Vagina (tissue), 2 donors: ENCODE measurements around the gene LIMCH1. TPM values are rescaled to one million over a fixed set of nuclear protein-coding genes. Genes with fewer than 3 reads are reported as not detected.

ENCODE experiments used
- DNase-seq, 2 donors: peaks; one replicate each; pipeline ENCODE4 v3.0.0-alpha.2; 2017; ENCODE audit errors: extremely low spot score in 2 of 2
- H3K27ac ChIP-seq: fragments of 200-600 bp; sonication (generic); one replicate; pipeline ENCODE4 v1.5.1; 2019
- H3K27me3 ChIP-seq: fragments of 200-600 bp; sonication (generic); one replicate; pipeline ENCODE4 v1.5.1; 2019
- H3K36me3 ChIP-seq, 2 donors: fragments of 200-600 bp; sonication (generic); one replicate each; pipeline ENCODE4 v1.5.1; 2017 to 2019
- H3K4me1 ChIP-seq: fragments of 200-600 bp; sonication (generic); one replicate; pipeline ENCODE4 v1.5.1; 2019
- H3K4me3 ChIP-seq, 2 donors: fragments of 200-600 bp; sonication (generic); 1 replicate in 1 of 2; 2 replicates in 1 of 2; pipeline ENCODE4 v1.5.1; 2016 to 2019
- H3K9me3 ChIP-seq: fragments of 200-600 bp; sonication (generic); one replicate; pipeline ENCODE4 v1.5.1; 2019
- CTCF ChIP-seq, 3 experiments: fragments of 450-650 bp in 2 of 3; fragments of 200-600 bp in 1 of 3; sonication (generic) in 1 of 3; IDR thresholded peaks; one replicate each; pipeline ENCODE4 v1.5.1; 2017 to 2019; ENCODE audit warnings: antibody characterized with exemption in 3 of 3, mild to moderate bottlenecking in 2 of 3, moderate library complexity in 2 of 3
- POLR2A ChIP-seq, 2 donors: fragments of 450-650 bp; IDR thresholded peaks; one replicate each; pipeline ENCODE4 v1.6.1; 2017; ENCODE audit warnings: antibody characterized with exemption in 2 of 2, mild to moderate bottlenecking in 2 of 2, moderate library complexity in 2 of 2
- POLR2AphosphoS5 ChIP-seq, 2 donors: sonication (generic); formaldehyde crosslinking; IDR thresholded peaks; one replicate each; pipeline ENCODE4 v1.9.0; 2017; ENCODE audit warnings: antibody characterized with exemption in 2 of 2, mild to moderate bottlenecking in 2 of 2, low read depth in 1 of 2; ENCODE audit not compliant: insufficient read depth in 1 of 2
- intact Hi-C: fragments of 100-400 bp; cut with DNase I; formaldehyde crosslinking; loops from one replicate; pipeline ENCODE4 v1.15.1; 2023
- total RNA-seq: library from RNA; depleted of rRNA; stranded (reverse); fragments of >200 nt; gene quantifications from one replicate; pipeline ENCODE4 v1.2.3, GENCODE V29; 2016

Gene LIMCH1
- total RNA-seq, 1 donor from 2014 or later, result 17.9 TPM

- Histone ChIP-seq H3K4me3 (no peak overlapping the region), H3K4me1 (no peaks in the 10 kb centered on the region), H3K36me3 (no peaks in the 10 kb centered on the region), H3K27me3 (no peaks in the 10 kb centered on the region), H3K27ac (no peak overlapping the region), H3K9me3 (no peaks in the 10 kb centered on the region)
- intact Hi-C loops, result no loop called here
- no peak for DNase-seq
- TF ChIP-seq POLR2A (IDR thresholded peaks at IDR 0.05) (no peak), CTCF (IDR thresholded peaks at IDR 0.05) (no peak), POLR2AphosphoS5 (IDR thresholded peaks at IDR 0.05; ENCODE audit: insufficient read depth in 1 of 2, low read depth in 1 of 2) (no peak)
Measured at GRCh38 chr4:41505161-41505661, 32.7 kb upstream of the LIMCH1 start.

- no peak for TF ChIP-seq POLR2A (IDR thresholded peaks at IDR 0.05)
- no peak for TF ChIP-seq CTCF (IDR thresholded peaks at IDR 0.05)
- TF ChIP-seq POLR2AphosphoS5 (IDR thresholded peaks at IDR 0.05; ENCODE audit: insufficient read depth in 1 of 2, low read depth in 1 of 2), result no peak
- Histone ChIP-seq H3K36me3 (no peaks in the 10 kb centered on the region), H3K27me3 (no peaks in the 10 kb centered on the region), H3K9me3 (no peaks in the 10 kb centered on the region), H3K27ac (no peak overlapping the region), H3K4me3 (no peak overlapping the region), H3K4me1 (no peaks in the 10 kb centered on the region)
- intact Hi-C loops, result no loop called here
- DNase-seq, result no peak
Measured at GRCh38 chr4:41506130-41506529, 31.8 kb upstream of the LIMCH1 start.

- Histone ChIP-seq H3K27me3 (no peaks in the 10 kb centered on the region), H3K27ac (no peak overlapping the region), H3K9me3 (no peaks in the 10 kb centered on the region), H3K36me3 (no peaks in the 10 kb centered on the region), H3K4me3 (no peak overlapping the region), H3K4me1 (no peaks in the 10 kb centered on the region)
- TF ChIP-seq CTCF (IDR thresholded peaks at IDR 0.05) (no peak), POLR2A (IDR thresholded peaks at IDR 0.05) (no peak)
- DNase-seq, result no peak
- intact Hi-C loops, result no loop called here
Measured at GRCh38 chr4:41507291-41507947, 30.5 kb upstream of the LIMCH1 start.

- Histone ChIP-seq H3K27ac (no peak overlapping the region), H3K27me3 (no peaks in the 10 kb centered on the region), H3K36me3 (no peaks in the 10 kb centered on the region), H3K4me3 (no peak overlapping the region), H3K4me1 (no peaks in the 10 kb centered on the region), H3K9me3 (no peaks in the 10 kb centered on the region)
- TF ChIP-seq POLR2AphosphoS5 (IDR thresholded peaks at IDR 0.05; ENCODE audit: insufficient read depth in 1 of 2, low read depth in 1 of 2), result no peak
- TF ChIP-seq POLR2A (IDR thresholded peaks at IDR 0.05), result no peak
- no peak for TF ChIP-seq CTCF (IDR thresholded peaks at IDR 0.05)
- no peak for DNase-seq
- intact Hi-C loops, result no loop called here
Measured at GRCh38 chr4:41509451-41509866, 28.5 kb upstream of the LIMCH1 start.

- DNase-seq, result no peak
- TF ChIP-seq POLR2AphosphoS5 (IDR thresholded peaks at IDR 0.05; ENCODE audit: insufficient read depth in 1 of 2, low read depth in 1 of 2), result no peak
- no peak for TF ChIP-seq CTCF (IDR thresholded peaks at IDR 0.05)
- no peak for TF ChIP-seq POLR2A (IDR thresholded peaks at IDR 0.05)
Measured at GRCh38 chr4:41510179-41510578, 27.8 kb upstream of the LIMCH1 start.

More at GRCh38 chr4:41510179-41510578, 27.8 kb upstream of the LIMCH1 start:
- Histone ChIP-seq H3K36me3 (no peaks in the 10 kb centered on the region), H3K27ac (no peak overlapping the region), H3K4me1 (no peaks in the 10 kb centered on the region), H3K9me3 (no peaks in the 10 kb centered on the region), H3K4me3 (no peak overlapping the region), H3K27me3 (no peaks in the 10 kb centered on the region)
- intact Hi-C loops, result no loop called here
